ENCODE measurements around the gene C16orf95.

GRCh38 chr16:87317750-87318644 is 805 bp upstream of the C16orf95 start:
- TF ChIP-seq, protein P1, sequence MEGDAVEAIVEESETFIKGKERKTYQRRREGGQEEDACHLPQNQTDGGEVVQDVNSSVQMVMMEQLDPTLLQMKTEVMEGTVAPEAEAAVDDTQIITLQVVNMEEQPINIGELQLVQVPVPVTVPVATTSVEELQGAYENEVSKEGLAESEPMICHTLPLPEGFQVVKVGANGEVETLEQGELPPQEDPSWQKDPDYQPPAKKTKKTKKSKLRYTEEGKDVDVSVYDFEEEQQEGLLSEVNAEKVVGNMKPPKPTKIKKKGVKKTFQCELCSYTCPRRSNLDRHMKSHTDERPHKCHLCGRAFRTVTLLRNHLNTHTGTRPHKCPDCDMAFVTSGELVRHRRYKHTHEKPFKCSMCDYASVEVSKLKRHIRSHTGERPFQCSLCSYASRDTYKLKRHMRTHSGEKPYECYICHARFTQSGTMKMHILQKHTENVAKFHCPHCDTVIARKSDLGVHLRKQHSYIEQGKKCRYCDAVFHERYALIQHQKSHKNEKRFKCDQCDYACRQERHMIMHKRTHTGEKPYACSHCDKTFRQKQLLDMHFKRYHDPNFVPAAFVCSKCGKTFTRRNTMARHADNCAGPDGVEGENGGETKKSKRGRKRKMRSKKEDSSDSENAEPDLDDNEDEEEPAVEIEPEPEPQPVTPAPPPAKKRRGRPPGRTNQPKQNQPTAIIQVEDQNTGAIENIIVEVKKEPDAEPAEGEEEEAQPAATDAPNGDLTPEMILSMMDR (IDR thresholded peaks at IDR 0.05) = no peak
- TF ChIP-seq ZFX (IDR thresholded peaks at IDR 0.05; ENCODE audit: borderline replicate concordance) = no peak
